GM21526 (cell line): ENCODE data around the gene TMBIM6.

Source experiments
- ATAC-seq: cut with Tn5 transposase; IDR thresholded peaks from one replicate; pipeline ENCODE4 v1.9.1; 2021; ENCODE audit warnings: moderate library complexity; ENCODE audit not compliant: unreplicated experiment, low FRiP score

Gene TMBIM6

GRCh38 chr12:49813131-49813530 is 71.8 kb downstream of the TMBIM6 start:
- no peak for ATAC-seq
